ENCODE results near the gene ERBB2.
A peak's percentile ranks its signal among the peaks of the same experiment; 100 is the strongest.
"Not testable (repeated sequence)": the region's sequence is repeated elsewhere in the genome, so short reads cannot be mapped to it uniquely, and the experiment has no call there.

Gene ERBB2

DNA sequence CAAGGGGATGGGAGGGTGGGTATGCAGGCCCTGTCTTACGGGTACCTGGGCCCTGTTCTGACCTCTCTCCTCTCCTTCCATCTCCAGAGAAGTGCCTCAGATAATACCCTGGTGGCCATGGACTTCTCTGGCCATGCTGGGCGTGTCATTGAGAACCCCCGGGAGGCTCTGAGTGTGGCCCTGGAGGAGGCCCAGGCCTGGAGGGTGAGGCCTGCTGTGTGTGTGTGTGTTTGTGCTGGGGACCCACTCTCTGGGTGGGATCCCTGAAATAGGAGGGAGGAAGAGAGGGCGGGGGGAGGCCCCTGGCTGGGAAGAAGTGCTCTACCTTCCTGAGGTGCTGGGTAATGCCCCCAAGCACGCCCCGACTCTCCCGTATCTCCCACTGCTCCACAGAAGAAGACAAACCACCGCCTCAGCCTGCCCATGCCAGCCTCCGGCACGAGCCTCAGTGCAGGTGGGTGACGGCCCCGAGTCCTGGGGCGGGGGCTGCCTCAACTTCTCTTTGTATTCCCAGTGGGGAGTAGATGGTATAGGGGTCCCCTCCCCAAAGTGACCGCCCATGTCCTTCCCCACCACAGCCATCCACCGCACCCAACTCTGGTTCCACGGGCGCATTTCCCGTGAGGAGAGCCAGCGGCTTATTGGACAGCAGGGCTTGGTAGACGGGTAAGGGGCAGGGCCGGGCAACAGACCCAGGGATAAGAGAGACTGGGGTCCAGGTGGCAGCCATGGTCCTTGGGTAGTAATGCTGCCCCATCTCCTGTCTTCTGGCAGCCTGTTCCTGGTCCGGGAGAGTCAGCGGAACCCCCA lies 45.7 kb downstream of the ERBB2 start:
- DNase-seq (ENCODE audit: low read depth), result no peak

DNA sequence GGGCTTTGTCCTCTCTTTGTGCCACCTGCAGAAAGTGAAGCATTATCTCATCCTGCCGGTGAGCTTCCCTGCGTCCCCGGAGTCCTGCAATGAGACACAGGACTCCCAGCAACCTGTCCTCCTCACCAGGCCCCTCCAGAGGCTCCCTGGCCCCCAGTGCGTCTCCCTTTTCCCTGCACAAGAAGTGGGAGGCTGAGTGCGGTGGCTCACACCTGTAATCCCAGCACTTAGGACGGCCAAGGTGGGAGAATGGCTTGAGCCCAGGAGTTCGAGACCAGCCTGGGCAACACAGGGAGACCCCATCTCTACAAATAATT lies 46.2 kb downstream of the ERBB2 start:
- no peak for DNase-seq (ENCODE audit: low read depth)

DNA sequence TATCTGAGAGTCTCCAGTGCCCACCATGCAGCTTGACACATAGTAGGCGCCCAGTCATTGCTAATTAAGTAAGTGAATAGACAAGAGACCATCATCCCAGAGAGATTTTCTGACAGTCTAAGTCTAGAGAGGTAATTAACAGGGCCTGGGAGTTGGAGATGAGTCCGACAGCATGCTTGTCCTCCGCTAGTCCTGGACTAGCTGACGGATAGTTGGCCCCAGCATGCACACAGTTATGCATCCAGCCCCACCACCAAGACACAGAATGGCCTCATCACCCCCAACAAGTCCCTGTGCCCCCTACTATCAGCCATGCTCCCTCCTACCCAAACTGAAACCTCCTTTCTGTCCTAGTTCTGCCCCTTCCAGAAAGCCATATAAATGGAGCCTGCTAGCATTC lies 47.9 kb downstream of the ERBB2 start:
- no peak for DNase-seq (ENCODE audit: low read depth)

DNA sequence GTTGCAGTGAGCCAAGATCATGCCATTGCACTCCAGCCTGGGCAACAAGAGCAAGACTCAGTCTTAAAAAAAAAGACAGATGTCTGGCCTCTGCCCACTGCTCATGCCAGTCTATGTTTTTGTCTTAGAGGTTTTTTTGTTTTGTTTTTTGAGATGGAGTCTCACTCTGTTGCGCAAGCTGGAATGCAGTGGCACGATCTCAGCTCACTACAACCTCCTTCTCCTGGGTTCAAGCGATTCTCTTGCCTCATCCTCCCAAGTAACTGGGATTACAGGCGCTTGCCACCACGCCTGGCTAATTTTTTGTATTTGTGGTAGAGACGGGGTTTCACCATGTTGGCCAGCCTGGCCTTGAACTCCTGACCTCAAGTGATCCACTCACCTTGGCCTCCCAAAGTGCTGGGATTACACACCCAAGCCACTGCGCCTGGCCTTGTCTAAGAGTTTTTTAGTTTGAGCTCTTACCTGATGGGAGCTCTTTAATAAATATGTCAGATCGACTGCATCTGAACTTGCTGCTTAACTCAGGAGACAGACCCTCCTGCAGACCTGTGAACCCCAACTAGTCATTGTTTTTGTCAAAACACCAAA lies 48.7 kb downstream of the ERBB2 start:
- not testable (repeated sequence) for DNase-seq (ENCODE audit: low read depth)

DNA sequence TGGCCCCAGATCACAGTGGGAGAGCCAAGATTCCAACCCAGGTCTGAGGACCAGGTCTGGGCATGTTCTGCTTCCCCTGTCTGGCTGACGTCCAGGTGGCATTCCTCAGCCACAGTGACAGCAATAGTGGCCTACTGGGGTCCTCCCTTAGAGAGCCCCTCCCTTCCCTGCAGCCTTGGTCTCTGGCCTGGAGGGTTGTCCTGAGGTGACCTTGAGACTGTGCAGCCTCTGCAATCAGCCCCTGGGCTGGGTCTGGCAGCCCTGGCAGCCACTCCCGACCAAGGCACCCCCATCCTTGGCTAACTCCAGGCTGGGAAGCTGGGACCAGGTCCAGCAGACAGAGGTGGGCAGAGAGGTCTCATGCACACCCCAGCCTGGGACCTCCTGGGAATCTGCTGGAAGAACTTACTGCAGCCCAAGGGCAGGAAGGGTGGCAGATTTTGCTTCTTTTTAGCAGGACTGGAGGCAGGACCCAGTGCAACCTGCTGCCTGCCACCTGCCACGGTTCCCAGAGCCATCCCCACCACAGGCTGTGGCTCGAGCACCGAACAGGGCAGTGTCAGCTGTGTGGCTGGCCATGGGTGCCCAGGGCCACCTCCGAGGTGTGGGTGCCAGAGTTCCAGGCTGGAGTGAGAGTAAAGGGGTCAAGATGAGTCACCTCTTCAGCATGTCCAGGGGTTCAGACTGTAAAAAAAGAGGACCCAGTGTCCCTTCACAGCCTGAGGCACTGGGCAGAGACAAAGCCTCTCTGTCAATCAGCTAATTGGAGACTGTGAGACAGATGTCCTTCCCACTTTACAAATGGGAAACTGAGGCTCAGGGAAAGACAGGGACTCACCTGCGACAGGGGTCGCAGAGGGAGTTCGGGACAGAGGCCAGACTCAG lies 50.5 kb downstream of the ERBB2 start:
- DNase-seq (ENCODE audit: low read depth), result no peak

DNA sequence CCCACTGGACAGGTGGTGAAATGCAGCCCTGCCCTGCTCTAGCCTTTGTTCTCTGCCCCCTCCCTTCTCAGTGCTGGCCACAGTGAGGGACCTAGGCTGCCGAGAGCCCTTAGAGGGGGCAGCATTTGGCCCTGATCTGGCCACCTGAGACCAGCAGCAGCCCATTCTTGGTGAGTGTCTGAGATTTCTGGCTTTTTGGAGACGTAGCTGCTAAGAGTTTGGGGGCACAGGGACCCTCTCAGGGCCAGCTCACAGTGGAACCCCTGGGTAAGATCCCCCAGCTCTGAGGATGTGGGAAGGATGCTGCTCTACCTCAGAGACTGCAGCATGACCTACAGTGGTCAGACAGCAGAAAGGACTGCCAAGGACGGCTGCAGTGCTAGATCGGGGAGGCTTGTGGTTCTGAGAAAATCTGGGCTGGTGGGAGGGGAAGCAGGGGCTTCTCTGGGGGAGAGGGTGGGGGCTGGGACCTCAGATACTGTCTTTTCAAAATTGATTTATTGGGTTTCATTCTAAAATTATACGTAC lies 51.2 kb downstream of the ERBB2 start:
- no peak for DNase-seq (ENCODE audit: low read depth)

DNA sequence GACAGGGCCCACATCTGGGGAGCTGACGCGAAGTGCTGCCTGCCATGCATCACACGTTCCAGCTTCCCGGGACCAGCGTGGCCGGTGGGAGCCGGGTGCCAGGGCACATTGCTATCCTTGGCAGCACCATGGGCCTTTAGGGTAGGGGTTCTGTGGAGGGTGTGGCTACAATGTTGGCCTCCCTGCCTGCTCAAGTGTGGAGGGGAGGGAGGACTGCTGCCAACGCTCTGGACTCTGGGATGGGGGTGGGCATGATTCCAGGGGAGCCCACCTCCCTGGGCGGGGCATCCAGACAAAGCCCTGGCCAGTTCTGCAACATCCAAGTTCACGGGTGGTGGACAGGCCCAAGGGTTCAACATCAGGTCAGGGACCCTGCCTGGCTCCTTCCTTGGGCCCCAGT lies 51.8 kb downstream of the ERBB2 start:
- no peak for DNase-seq (ENCODE audit: low read depth)

DNA sequence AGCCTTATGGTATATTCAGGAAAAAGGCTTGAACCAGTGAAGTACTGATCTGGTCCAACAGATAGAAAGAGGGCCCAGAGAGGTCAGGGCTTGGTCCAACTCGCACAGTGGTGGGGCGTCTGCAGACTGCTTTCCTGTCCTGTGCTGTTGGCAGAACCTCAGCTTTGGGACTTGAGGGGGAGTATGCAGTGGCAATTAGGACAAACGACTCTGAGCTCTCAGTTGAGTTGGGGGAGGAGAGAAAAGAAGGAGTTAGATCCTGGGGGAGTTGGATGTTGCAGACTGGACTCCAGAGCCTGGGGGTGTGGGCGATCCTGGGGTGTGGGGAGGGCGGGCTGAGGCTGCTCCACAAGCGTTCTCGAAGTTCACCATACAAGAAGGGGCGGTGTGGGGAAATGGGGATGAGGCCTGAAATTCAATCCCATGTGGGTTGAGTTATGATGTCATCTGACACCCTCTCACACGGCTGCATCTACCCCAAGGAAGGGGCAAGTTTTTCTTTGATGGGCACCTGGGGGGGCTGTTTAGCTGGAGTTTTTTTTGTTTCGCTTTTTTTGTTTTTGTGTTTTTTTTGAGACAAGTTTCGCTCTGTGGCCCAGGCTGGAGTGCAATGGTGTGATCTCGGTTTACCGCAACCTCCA lies 52.5 kb downstream of the ERBB2 start:
- no peak for DNase-seq (ENCODE audit: low read depth)

DNA sequence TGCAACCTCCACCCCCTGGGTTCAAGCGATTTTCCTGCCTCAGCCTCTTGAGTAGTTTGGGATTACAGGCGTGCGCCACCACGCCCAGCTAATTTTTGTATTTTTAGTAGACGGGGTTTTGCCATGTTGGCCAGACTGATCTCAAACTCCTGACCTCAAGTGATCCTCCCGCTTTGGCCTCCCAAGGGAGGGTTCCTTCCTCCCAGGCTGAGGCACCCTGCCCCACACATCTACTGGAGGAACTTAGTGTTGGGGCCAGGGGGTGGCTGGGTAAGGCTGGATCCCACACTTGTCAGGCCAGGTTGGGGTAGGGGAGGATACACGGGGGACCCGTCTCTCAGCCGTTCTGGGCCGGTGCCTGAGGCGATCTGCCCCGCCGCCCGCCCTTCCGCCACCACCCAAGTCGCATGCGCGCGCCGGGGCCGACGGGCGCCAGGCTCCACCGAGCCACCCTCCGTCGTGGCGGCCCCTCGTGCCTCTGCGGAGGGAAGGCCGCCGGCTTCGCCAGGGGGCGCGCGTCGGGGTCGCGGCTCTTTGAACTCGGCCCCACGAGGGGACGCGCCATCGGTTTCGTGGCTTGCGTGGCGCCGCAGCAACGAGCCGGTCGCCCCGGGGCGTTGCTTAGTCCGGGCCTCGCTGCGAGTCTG lies 53.8 kb downstream of the ERBB2 start:
- DNase-seq (ENCODE audit: low read depth), result no peak

DNA sequence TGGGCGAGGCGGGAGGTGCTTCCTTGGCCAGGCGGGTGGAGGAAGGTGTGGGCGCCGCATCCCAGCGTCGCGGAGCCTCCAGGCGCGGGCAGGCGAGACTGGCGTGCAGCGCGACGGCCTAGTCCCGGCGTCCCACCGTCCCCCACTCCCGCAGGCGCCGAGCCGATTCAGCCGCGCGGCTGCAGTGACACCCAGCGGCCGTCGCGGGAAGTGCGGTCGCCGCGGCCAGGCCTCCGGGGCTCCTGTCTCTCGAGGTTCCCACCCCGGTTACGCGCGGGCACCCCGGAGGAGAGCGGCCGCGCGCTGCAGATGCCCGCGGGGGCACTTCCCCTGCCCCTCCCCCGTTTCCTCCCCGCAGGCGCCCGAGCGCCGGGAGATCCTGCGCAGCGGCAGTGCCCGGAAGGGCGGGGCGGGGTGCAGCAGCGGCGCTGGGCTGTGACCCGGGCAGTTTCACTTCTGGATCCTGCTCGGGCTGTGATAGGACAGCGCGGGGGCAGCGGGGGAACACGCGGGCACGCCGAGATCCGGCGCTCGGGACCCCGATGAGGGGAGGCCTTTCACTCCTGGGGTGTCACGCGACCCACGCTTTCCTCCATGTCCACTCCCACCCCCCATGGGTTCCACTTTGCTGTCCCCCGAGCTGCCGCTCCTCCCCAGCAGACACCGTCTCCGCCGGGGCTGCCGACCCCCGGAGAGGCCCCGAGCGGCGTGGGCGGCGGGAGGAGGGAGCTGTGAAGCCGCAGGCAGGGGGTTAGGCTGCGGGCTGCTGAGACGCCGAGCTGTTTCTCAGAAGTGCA lies 54.5 kb downstream of the ERBB2 start:
- peak; percentile 78 for DNase-seq (ENCODE audit: low read depth)

DNA sequence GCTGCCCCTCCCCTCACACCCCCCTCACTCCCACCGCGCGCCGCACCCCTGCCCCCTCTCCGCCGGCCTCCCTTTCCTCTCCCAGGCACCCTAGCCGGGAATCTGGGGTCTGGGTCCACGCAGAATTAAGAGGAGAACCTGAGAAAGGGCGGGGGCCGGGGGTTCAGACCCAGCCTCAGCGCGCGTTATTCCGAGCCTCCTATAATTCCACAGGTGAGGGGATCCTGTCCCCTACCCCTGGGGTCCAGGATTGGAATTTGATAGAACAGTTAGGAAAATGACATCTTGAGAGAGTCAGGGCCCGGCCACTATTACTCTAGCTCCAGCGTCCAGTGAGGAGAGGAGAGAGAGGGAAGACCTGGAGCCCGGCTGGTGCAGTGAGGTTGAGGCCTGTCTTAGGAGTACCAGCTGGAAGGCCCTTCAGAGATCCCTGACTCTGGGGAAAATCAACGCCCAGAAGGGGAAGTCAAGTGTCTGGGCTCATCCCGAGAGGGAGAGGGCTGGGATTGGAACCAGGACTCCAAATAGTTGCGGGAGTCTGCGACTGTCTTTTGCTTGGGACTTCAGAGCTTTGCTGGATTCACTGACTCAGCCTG lies 55.2 kb downstream of the ERBB2 start:
- DNase-seq (ENCODE audit: low read depth), result no peak

DNA sequence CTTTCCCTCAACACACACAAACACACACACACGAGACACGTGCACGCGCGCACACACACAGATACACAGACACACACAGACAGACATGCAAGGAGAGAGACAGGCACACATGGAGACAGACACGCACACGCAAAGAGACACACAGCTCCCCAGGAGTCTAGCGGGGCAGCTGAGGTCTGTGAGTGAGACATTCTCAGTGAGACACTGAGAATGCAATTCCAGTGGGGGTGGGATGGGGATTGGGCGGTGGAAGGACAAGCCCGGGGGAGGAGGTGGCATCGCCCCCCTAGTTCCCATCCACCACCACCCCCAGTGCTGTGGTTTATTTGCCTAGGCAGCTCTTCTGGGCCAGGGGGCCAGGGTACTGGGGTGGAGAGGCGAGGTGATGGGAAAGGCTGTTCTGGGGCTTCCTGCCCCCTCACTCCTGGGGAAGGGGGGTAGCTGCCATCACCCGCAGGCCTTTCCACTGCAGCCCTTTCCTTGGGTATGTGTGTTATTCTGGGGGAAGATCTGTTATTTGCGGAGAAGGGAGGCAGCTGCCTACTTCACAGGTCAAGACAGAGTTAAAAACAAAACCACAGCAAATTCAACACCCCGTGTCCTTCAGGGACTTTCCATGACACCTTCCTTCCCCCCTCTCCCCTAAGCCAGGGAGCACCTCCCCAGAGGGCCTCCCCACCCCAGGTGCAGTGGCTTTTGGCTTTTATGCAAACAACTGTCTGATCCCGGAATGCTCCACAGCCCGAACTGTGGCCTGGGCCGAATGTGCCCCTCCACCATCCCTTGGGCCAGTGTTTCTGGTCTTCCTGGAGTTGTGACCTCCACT lies 55.9 kb downstream of the ERBB2 start:
- peak; percentile 43 for DNase-seq (ENCODE audit: low read depth)

DNA sequence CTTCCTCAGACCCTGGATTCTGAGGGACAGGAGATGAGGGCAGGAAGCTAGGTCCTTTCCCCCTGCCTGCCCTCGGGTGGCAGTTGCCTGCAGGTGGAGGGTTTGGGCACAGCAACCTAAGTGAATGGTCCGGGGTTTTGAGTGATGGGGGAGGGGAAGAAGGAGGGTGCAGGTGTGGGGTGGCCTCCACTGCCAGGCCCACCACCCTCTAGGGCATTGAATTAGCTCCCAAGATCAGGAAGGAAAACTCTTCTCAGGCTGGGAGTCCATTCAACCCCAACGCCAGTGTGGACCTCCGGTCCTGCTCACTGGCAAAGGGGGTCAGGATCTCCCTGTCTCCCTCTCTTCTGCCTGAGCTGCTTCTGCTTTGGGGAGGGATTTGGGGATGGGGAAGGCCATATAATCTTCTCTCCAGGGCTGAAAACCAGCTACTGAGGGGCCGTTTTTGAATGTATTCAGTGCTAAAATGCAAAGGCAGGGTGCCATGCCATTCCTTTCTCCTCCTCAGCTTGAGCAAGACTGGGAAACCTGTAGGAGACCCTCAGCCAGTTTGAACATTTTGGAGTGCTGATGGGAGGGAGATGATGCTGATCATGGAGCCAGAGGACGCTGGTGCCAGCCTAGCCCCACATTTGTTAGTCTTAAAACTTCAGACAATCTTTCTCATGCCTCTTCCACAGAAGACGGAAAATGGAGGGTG lies 56.7 kb downstream of the ERBB2 start:
- DNase-seq (ENCODE audit: low read depth), result no peak

DNA sequence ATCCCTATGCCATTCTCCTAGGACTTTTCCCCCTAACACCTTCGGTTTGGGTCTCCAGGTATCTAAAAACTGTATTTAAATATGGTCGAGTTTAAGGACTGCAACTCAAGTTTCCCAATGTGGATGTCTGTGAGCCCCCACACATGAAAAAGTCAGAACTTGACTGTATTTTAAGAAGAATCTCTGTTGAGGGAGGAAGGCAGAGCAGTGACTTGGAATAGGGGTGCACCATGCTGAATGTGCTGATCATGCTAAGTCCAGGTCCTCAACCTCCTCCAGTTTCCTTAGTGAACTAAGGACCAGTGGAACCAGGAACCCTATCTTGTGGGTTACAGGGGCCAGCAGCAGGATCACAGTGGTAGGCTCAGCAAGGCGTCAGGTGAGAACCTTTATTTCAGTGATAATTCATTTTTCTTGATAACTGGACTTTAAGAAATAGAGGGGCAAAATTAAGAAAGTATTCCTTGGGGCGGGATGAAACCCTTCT lies 57.4 kb downstream of the ERBB2 start:
- no peak for DNase-seq (ENCODE audit: low read depth)

DNA sequence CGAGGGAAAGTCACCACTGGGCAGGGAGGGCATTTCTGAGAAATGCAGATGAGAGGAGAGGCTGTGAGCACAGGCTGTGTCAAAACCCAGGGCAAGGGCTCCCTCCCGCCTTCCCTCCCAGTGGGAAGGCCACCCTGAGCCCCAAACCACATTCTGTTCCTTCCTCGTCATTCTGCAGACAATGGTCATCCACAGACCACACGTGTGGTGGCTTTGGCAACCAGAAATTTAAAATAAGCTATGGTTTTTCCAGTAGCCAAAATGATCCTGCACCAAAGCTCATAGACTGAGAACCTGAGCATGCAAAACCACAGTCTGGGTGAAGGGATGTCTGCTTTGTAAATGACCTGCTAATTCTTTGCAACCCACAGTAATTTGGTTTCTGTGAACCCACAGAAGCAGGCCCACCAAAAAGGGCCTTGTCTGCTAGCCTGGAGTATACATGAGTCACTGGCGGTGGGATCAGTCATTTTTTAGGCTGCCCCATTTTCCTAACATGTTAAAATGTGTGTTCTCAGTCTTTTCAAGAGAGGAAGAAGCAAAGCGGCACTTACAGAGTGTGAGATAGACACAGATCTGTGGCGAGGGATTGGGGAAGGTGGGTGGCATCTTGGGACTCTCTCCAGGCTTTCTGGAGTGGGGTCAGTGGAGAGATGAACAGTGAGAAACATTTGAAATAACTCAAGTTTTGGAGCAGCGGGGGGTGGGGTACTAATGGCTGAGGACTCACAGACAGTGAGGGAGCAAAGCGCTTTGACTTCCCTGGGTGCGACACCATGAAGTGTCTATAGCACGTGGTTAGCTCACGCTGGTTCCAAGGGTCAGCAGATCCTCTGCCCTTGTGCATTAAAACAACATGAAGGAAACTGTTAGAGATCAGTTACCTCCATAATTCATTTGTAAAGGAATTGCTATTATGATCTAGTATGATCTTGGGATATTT lies 58.3 kb downstream of the ERBB2 start:
- DNase-seq (ENCODE audit: low read depth), result no peak

DNA sequence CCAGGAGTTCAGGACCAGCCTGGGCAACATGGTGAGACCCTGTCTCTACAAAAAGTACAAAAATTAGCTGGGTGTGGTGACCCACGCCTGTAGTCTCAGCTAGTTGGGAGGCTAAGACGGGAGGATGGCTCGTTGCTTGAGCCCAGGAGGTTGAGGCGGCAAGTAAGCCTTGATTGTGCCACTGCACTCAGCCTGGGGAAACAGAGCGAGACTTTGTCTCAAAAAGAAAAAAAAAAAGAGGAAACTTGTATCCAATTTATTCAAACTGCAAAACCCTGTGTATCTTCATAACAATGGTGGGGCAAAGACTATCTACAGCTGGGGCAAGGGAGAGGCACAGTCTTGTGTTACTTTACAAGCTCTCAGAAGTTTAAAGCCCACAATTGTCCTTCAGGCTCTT lies 59.3 kb downstream of the ERBB2 start:
- DNase-seq (ENCODE audit: low read depth), result no peak

DNA sequence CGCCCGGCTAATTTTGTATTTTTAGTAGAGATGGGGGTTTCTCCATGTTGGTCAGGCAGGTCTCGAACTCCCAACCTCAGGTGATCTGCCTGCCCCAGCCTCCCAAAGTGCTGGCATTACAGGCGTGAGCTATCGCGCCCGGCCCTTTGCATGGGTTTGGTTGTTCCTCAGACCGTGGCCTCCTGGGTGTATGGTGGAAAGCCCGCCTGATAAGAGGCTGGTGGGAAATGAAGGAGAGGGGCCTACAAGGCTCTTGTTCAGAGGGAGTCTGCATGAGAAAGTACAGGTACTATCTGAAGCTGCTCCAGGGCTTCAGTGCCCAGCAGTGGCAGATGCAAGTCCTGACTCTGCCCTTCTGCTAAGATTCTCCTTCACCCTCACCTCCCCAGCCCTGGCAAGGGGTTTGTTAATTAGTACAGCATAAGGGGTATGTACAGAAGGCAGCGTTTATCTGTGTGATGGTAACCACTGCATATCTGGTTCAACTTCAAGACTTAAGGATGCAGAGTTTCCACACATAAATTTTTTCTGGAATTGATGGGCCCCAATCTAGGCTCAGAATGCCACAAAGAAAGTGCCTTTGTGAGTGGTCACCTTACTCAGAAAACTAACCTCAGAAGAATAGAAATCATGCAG lies 62.1 kb downstream of the ERBB2 start:
- peak; percentile 35 for DNase-seq (ENCODE audit: low read depth)
